ENCODE measurements around the gene SYMPK.

The SYMPK gene

DNA sequence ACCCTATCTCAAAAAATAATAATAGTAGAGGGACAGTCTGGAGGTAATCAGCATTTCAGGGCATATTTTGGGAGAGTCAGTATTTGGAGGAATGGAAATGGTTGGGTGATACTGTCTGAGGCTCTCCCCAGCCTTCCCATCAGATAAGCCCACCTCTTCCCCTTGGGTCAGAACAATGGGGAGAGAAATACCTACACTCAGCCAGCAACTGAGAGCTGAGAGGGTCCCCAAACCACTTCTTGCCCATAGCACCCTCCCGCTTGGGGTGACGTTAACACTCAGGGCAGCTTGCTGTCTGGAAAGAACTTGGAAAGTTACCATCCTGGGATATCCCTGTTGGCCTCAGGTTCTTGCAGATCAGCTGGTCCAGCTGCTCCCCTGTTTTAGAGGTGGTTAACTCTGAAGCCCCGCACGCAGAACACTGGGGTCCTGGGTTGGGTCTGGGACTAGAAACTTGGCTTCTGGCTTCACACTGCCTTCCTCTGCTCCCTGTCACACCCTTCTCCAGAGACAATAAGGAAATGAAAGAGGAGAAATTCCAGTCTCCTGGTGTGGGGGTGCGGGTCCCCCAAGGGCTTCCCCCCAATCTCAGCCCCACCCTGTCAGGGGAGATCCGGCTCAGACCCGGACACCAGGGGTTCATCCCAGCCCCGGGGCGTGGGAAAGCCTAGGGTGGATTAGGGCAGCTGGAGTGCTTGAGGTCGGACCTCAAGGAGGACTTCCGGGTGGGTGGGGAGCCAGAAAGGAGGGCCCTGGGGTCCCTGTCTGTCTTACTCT lies 3.6 kb upstream of the SYMPK start:
- Histone ChIP-seq H3K4me3 (ENCODE audit: insufficient read depth, low read length, poor library complexity, severe bottlenecking) (no peak overlapping the region), H3K9me3 (ENCODE audit: insufficient read depth, low read length) (no peaks in the 10 kb centered on the region), H3K4me2 (ENCODE audit: low read depth, low read length, poor library complexity, severe bottlenecking) (no peak overlapping the region), H4K20me1 (ENCODE audit: low read depth, low read length) (no peaks in the 10 kb centered on the region), H3K27ac (ENCODE audit: low read depth, low read length) (no peak overlapping the region), H2AFZ (ENCODE audit: low read depth, low read length, severe bottlenecking) (no peak overlapping the region), H3K36me3 (ENCODE audit: low read length) (no peaks in the 10 kb centered on the region), H3F3A (ENCODE audit: insufficient read depth) (peaks cover 7% of the 10 kb centered on the region), H3K27me3 (ENCODE audit: low read length) (no peaks in the 10 kb centered on the region), H3K9ac (ENCODE audit: low read length) (no peak overlapping the region), H3K79me2 (ENCODE audit: insufficient read depth, low read length) (peaks cover 12% of the 10 kb centered on the region), H3K9me2 (replicated peaks; ENCODE audit: insufficient read depth, low read length) (no peaks in the 10 kb centered on the region)
- TF ChIP-seq, protein P1, sequence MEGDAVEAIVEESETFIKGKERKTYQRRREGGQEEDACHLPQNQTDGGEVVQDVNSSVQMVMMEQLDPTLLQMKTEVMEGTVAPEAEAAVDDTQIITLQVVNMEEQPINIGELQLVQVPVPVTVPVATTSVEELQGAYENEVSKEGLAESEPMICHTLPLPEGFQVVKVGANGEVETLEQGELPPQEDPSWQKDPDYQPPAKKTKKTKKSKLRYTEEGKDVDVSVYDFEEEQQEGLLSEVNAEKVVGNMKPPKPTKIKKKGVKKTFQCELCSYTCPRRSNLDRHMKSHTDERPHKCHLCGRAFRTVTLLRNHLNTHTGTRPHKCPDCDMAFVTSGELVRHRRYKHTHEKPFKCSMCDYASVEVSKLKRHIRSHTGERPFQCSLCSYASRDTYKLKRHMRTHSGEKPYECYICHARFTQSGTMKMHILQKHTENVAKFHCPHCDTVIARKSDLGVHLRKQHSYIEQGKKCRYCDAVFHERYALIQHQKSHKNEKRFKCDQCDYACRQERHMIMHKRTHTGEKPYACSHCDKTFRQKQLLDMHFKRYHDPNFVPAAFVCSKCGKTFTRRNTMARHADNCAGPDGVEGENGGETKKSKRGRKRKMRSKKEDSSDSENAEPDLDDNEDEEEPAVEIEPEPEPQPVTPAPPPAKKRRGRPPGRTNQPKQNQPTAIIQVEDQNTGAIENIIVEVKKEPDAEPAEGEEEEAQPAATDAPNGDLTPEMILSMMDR (IDR thresholded peaks at IDR 0.05; ENCODE audit: insufficient read depth, low read length, poor library complexity, severe bottlenecking): no peak
- no peak for TF ChIP-seq EZH2phosphoT487 (conservative IDR thresholded peaks at IDR 0.05; ENCODE audit: low read length)

DNA sequence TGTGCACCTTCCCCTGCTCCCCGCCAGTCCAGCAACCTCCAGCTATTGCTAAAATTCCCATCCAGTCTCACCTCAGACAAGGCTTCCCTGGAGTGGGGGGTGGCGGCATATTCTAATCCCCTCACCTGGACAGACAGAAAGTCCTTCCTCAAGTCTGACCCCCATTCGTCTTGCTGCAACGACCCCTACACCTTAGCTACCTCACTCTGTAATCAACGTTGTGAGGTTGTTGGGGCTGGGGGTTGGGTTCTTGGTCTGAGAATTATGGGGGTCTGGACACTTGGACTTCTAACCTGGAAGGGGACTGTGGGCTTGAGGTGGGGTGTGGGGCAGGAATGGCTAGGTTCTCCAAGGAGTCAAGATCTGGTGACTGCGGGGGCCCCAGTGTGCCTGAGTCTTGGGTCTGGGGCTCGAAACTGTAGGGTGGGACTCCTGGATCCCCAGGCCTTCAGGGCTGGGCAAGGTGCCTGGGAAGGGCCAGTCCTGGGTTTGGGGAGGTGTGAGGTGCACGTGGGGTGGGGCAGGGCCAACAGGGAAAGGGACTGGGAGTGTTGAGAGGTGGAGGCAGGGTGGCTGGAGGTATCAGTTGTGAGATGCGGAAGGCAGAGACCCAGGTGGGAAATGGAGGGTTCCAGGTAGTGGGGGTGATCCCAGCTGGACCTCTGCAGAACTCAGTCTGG lies 2.5 kb upstream of the SYMPK start:
- Histone ChIP-seq H3K4me2 (ENCODE audit: low read depth, low read length, poor library complexity, severe bottlenecking) (no peak overlapping the region), H3K9me2 (replicated peaks; ENCODE audit: insufficient read depth, low read length) (no peaks in the 10 kb centered on the region), H3K4me3 (ENCODE audit: insufficient read depth, low read length, poor library complexity, severe bottlenecking) (no peak overlapping the region), H3K27me3 (ENCODE audit: low read length) (no peaks in the 10 kb centered on the region), H3K9ac (ENCODE audit: low read length) (no peak overlapping the region), H3K9me3 (ENCODE audit: insufficient read depth, low read length) (no peaks in the 10 kb centered on the region), H3K27ac (ENCODE audit: low read depth, low read length) (no peak overlapping the region), H2AFZ (ENCODE audit: low read depth, low read length, severe bottlenecking) (no peak overlapping the region), H3K79me2 (ENCODE audit: insufficient read depth, low read length) (peaks cover 22% of the 10 kb centered on the region), H3K36me3 (ENCODE audit: low read length) (no peaks in the 10 kb centered on the region; the same call in 1 of the 2 replicates), H4K20me1 (ENCODE audit: low read depth, low read length) (no peaks in the 10 kb centered on the region), H3F3A (ENCODE audit: insufficient read depth) (peaks cover 15% of the 10 kb centered on the region)
- no peak for TF ChIP-seq EZH2phosphoT487 (conservative IDR thresholded peaks at IDR 0.05; ENCODE audit: low read length)
- TF ChIP-seq, protein P1 (IDR thresholded peaks at IDR 0.05; ENCODE audit: insufficient read depth, low read length, poor library complexity, severe bottlenecking): no peak

DNA sequence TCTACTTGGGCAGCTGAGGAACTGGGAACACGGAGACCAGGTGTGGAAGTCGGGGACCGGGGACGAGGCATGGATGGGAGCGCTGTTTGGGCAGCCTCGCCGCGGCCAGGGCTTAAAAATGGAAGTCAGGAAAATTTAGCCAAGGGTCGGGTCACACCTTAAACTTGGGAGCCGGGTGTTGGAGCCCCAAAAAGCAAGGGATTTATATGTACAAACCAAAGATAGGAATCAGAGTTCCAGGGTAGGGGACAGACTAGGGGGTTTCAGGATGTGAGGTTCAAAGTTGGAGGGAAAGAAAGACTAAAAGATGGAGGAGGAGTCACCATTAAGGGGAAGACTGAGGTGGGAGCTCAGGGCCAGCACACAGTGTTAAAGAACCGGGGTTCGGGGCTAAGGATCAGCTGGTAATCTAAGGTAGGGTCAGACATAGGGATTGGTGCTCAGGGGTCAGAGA lies 1.7 kb upstream of the SYMPK start:
- H3K79me2 ChIP-seq (ENCODE audit: insufficient read depth, low read length): peaks cover 29% of the 10 kb centered on the region
- no peak for TF ChIP-seq EZH2phosphoT487 (conservative IDR thresholded peaks at IDR 0.05; ENCODE audit: low read length)
- TF ChIP-seq, protein P1 (IDR thresholded peaks at IDR 0.05; ENCODE audit: insufficient read depth, low read length, poor library complexity, severe bottlenecking): no peak
- H3F3A ChIP-seq (ENCODE audit: insufficient read depth): peaks cover 15% of the 10 kb centered on the region
- no peaks in the 10 kb centered on the region; the same call in 1 of the 2 replicates for H3K36me3 ChIP-seq (ENCODE audit: low read length)
- no peak overlapping the region for H3K9ac ChIP-seq (ENCODE audit: low read length)
- H3K9me2 ChIP-seq (replicated peaks; ENCODE audit: insufficient read depth, low read length): no peaks in the 10 kb centered on the region
- H3K27ac ChIP-seq (ENCODE audit: low read depth, low read length): no peak overlapping the region
- H3K4me2 ChIP-seq (ENCODE audit: low read depth, low read length, poor library complexity, severe bottlenecking): no peak overlapping the region
- no peaks in the 10 kb centered on the region for H4K20me1 ChIP-seq (ENCODE audit: low read depth, low read length)
- no peaks in the 10 kb centered on the region for H3K27me3 ChIP-seq (ENCODE audit: low read length)
- H3K4me3 ChIP-seq (ENCODE audit: insufficient read depth, low read length, poor library complexity, severe bottlenecking): no peak overlapping the region
- H2AFZ ChIP-seq (ENCODE audit: low read depth, low read length, severe bottlenecking): no peak overlapping the region
- no peaks in the 10 kb centered on the region for H3K9me3 ChIP-seq (ENCODE audit: insufficient read depth, low read length)
